Nephron (organoid): Measurements from ENCODE around the gene LRP6.

ENCODE experiments used
- H3K27ac Mint-ChIP-seq, 3 experiments: 2 replicates each; pipeline ENCODE4 v1.8.0; 2020; ENCODE audit warnings: mixed read lengths in 3 of 3, mild to moderate bottlenecking in 2 of 3, moderate library complexity in 1 of 3
- H3K27me3 Mint-ChIP-seq: 2 replicates; pipeline ENCODE4 v1.8.0; 2021; ENCODE audit warnings: low read depth, mild to moderate bottlenecking, moderate library complexity, mixed read lengths
- H3K36me3 Mint-ChIP-seq: 2 replicates; pipeline ENCODE4 v1.8.0; 2020; ENCODE audit warnings: low read depth, mixed read lengths
- H3K4me1 Mint-ChIP-seq: 2 replicates; pipeline ENCODE4 v1.8.0; 2020; ENCODE audit warnings: mixed read lengths
- H3K4me3 Mint-ChIP-seq, 3 experiments: 2 replicates each; pipeline ENCODE4 v1.8.0; 2020; ENCODE audit warnings: mild to moderate bottlenecking in 3 of 3, mixed read lengths in 3 of 3, moderate library complexity in 2 of 3
- H3K9me3 Mint-ChIP-seq: 2 replicates; pipeline ENCODE4 v1.8.0; 2020; ENCODE audit warnings: mixed read lengths
- TF ChIP-seq, protein P1 (sequence below), 3 experiments: fragments of 200-600 bp; sonication (generic); IDR thresholded peaks; one replicate each; pipeline ENCODE4 v1.5.0; 2021; ENCODE audit warnings: antibody characterized with exemption in 3 of 3; ENCODE audit not compliant: unreplicated experiment in 3 of 3

Gene LRP6

DNA sequence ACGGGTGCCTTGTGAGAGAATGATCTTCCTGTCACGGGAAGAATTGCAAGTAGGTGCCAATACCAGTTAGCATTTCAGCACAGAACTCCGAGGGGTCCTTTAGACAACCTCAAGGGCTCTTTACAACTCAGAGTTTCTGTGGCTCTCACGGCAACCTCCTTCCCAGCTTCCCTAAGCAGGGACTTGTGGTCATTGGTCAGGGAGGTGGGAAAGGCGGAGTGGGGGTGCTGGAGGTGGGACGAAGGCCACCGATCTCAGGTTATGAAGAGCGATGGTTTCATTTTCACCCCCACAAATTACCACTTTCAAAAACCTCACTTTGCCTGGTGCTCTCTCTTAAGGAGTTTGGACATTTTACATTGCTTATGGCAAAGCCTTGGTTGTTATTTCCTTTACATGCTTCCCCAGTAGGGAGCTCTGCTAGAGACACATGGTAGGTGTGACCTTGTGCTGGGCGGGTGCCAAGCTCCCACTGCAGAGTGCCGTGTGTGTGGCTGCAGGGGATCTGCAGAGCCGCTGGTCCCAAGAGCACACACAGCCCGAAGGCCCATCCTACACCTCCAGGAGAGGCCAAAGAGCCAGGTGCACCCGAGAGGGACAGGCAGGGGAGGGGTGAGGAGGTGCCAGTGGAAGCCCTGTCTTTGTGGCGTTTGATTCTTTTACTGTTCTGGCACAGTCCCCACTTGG is 174.7 kb downstream of the LRP6 start:
- H3K4me1 Mint-ChIP-seq: peaks cover 10% of the 10 kb centered on the region
- no peak overlapping the region for H3K4me3 Mint-ChIP-seq
- H3K27me3 Mint-ChIP-seq: no peaks in the 10 kb centered on the region
- TF ChIP-seq, protein P1, sequence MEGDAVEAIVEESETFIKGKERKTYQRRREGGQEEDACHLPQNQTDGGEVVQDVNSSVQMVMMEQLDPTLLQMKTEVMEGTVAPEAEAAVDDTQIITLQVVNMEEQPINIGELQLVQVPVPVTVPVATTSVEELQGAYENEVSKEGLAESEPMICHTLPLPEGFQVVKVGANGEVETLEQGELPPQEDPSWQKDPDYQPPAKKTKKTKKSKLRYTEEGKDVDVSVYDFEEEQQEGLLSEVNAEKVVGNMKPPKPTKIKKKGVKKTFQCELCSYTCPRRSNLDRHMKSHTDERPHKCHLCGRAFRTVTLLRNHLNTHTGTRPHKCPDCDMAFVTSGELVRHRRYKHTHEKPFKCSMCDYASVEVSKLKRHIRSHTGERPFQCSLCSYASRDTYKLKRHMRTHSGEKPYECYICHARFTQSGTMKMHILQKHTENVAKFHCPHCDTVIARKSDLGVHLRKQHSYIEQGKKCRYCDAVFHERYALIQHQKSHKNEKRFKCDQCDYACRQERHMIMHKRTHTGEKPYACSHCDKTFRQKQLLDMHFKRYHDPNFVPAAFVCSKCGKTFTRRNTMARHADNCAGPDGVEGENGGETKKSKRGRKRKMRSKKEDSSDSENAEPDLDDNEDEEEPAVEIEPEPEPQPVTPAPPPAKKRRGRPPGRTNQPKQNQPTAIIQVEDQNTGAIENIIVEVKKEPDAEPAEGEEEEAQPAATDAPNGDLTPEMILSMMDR (IDR thresholded peaks at IDR 0.05; ENCODE audit: unreplicated experiment in 3 of 3): no peak
- H3K36me3 Mint-ChIP-seq: peaks cover 6% of the 10 kb centered on the region
- no peak overlapping the region for H3K27ac Mint-ChIP-seq
- H3K9me3 Mint-ChIP-seq: no peaks in the 10 kb centered on the region

DNA sequence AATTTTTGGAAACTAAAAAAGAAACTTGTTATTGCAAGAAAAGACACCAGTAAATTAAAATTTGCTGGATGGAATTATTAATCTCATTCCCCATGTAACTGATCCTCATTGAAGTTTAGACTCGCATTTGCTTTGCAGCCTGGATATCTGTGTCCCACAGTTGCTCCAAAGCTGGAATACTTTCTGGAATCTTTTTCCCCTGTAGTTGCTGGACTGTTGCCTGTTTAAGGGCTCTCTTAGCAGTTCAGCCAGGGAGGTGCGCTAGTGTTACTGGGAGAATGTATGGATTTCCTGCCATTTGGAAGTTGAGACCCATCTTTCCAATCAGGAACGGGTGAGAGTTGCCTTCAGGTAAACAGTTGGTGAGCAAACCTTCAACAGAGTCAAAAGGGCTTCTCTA is 175.8 kb downstream of the LRP6 start:
- Mint-ChIP-seq H3K9me3 (no peaks in the 10 kb centered on the region), H3K27me3 (no peaks in the 10 kb centered on the region), H3K27ac (no peak overlapping the region), H3K36me3 (peaks cover 6% of the 10 kb centered on the region), H3K4me3 (no peak overlapping the region), H3K4me1 (peaks cover 9% of the 10 kb centered on the region)
- TF ChIP-seq, protein P1 (IDR thresholded peaks at IDR 0.05; ENCODE audit: unreplicated experiment in 3 of 3): no peak

DNA sequence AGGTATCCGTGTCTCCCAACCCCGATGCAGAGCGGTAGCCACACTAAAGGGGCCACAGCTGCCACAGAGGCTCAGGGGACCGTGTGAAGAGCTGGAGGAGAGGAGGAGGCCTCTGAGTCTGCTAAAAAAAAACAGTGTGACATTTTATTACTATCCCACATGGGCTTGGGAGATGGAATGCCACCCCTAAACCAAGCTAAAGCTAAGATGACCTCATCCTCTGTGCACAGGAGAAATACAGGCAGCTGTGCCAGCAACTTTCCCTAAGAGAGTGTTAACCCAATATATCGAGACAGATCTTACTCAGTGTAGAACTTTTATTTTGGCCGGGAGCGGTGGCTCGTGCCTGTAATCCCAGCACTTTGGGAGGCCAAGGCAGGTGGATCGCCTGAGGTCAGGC is 178.1 kb downstream of the LRP6 start:
- Mint-ChIP-seq H3K4me1 (peaks cover 9% of the 10 kb centered on the region), H3K27ac (no peak overlapping the region), H3K9me3 (no peaks in the 10 kb centered on the region), H3K4me3 (no peak overlapping the region), H3K27me3 (no peaks in the 10 kb centered on the region), H3K36me3 (no peaks in the 10 kb centered on the region)
- TF ChIP-seq, protein P1 (IDR thresholded peaks at IDR 0.05; ENCODE audit: unreplicated experiment in 3 of 3): no peak

GRCh38 chr12:12088147-12088546 is 178.7 kb downstream of the LRP6 start:
- H3K4me3 Mint-ChIP-seq: no peak overlapping the region
- H3K4me1 Mint-ChIP-seq: peaks cover 9% of the 10 kb centered on the region
- H3K9me3 Mint-ChIP-seq: no peaks in the 10 kb centered on the region
- TF ChIP-seq, protein P1 (IDR thresholded peaks at IDR 0.05; ENCODE audit: unreplicated experiment in 3 of 3): no peak
- no peaks in the 10 kb centered on the region for H3K27me3 Mint-ChIP-seq
- no peaks in the 10 kb centered on the region for H3K36me3 Mint-ChIP-seq
- no peak overlapping the region for H3K27ac Mint-ChIP-seq

GRCh38 chr12:12087693-12088034 is 179.2 kb downstream of the LRP6 start:
- TF ChIP-seq, protein P1 (IDR thresholded peaks at IDR 0.05; ENCODE audit: unreplicated experiment in 3 of 3): no peak

More at GRCh38 chr12:12087693-12088034, 179.2 kb downstream of the LRP6 start:
- Mint-ChIP-seq H3K4me3 (no peak overlapping the region), H3K4me1 (peaks cover 9% of the 10 kb centered on the region), H3K27me3 (no peaks in the 10 kb centered on the region), H3K9me3 (no peaks in the 10 kb centered on the region), H3K36me3 (no peaks in the 10 kb centered on the region), H3K27ac (peak overlapping the region in 1 of 3 experiments; percentile 58)
